ENCODE measurements around the gene ARHGEF40.

The ARHGEF40 gene

GRCh38 chr14:21060614-21061346 lies 9.3 kb upstream of the ARHGEF40 start:
- DNase-seq = no peak

GRCh38 chr14:21061347-21061668 lies 8.8 kb upstream of the ARHGEF40 start:
- no peak for DNase-seq

- DNase-seq = no peak
These were observed 6.6 kb upstream of the ARHGEF40 start for GRCh38 chr14:21063479-21063878.

- DNase-seq = no peak
These were observed 3.1 kb upstream of the ARHGEF40 start for GRCh38 chr14:21066882-21067502.

DNA sequence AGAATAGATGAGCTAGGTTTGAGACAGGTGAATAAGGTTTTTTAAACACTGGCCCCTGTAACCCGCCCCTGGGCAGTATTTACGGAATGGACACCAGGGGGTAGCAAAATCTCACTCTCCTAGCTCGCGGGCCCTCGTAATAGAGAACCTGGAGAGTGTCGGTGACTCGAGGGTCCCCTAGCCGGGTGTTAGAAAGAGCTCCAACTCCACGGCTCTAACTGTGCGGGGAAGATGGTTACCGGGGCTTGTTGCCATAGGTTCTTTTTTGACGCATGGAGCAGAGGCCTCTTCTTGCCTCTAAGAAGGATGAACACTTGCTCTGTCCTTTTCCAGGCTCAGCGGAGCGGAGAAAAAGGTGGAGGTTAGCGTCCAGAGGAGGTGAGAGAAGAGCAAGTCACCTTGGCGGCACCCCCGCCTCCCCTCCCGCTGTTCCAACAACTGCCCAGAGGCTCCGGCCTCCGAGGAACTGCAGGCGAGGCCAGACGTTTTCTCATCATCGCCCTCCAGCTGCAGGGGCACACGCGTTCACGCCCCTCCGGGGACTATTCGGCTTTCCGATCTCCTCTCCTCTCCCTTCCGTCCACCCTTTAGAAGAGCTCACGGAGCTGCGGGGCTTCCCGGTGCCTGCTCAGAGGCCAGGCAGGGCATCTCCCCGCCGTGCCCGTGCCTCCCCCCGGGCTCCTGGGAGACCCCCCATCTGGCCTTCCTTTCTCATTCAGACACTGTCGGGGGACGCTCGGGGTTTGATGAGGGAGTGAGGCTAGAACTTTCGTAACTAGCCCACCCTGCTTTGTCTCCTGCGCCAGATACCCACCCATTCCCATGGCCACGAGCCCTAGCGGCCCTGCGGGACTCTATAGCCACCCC lies 1.4 kb upstream of the ARHGEF40 start:
- DNase-seq = no peak

GRCh38 chr14:21069388-21070082 lies 569 bp upstream of the ARHGEF40 start:
- no peak for DNase-seq

DNA sequence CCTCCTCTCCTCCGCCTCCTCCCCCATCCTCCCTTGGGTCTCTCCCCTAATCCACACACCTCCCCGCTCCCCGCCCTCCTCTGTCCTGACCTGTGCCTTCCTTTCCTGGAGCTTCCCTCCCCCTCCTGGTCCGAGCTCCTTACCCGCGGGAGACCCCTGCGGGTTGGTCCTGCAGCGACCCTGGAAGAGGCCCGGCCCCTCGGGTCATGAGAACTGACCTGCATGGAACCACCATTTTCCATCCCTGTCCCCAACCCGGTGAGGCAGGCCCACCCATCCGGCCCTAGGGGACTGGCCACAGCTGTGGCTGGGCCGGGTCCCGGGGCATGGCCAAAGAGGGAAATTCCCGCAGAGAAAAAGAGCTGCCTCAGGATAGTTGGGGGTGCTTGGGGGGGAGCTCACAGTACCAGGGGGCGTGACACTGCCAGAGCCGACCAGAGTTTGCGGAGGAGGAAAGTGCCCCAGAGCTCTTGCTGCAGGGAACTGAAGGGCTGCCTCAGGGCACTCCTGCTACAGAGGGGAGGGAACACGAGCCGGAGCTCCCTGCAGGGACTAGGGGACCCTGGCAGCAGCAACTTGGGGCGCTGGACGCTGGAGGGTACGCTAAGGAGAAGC lies 613 bp downstream of the ARHGEF40 start:
- DNase-seq = no peak

GRCh38 chr14:21071225-21072030 lies 1.3 kb downstream of the ARHGEF40 start:
- DNase-seq = no peak

DNA sequence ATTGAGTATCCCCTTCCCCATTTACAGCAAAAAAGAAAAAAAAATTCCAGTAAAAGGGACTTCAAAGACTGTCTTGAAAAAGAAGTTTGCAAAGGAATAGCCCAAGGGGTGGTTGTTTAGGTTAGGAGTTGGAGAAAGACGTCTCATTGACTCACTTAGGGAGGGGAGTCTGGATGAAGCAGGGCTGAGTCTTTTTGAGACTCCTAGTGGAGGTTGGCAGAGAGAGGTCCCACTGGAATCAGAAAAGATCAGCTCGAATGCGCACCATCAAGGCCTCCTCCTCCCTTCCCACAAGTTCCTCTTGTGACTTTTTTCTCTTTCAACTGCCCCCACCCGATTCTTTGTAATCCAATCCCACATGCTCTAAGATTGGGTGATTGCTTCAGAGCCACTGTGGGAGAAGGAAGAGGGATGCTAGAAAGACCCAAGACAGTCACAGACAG lies 1.9 kb downstream of the ARHGEF40 start:
- no peak for DNase-seq

DNA sequence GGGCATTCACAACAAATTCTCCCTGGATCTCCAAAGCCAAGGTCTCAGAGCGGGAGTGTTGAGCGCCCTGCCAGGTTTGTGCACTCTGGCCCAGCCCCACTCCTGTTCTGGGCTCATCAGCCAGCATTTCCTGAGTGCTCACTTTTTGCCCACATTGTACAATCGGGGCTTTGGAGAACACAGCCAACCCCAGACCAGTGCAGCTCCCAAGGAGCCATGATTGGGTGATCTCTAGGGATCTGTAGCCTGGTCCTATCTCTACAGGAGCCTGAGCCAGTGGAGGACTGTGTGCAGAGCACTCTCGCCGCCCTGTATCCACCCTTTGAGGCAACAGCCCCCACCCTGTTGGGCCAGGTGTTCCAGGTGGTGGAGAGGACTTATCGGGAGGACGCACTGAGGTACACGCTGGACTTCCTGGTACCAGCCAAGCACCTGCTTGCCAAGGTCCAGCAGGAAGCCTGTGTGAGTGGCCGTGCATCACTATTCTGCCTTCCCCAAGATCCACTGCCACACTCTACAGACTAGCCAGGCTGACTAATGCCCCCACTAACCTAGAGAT lies 2.8 kb downstream of the ARHGEF40 start:
- no peak for DNase-seq

- no peak for DNase-seq
These were observed 3.8 kb downstream of the ARHGEF40 start for GRCh38 chr14:21073921-21074320.

- no peak for DNase-seq
These were observed 4.5 kb downstream of the ARHGEF40 start for GRCh38 chr14:21074398-21075272.

DNA sequence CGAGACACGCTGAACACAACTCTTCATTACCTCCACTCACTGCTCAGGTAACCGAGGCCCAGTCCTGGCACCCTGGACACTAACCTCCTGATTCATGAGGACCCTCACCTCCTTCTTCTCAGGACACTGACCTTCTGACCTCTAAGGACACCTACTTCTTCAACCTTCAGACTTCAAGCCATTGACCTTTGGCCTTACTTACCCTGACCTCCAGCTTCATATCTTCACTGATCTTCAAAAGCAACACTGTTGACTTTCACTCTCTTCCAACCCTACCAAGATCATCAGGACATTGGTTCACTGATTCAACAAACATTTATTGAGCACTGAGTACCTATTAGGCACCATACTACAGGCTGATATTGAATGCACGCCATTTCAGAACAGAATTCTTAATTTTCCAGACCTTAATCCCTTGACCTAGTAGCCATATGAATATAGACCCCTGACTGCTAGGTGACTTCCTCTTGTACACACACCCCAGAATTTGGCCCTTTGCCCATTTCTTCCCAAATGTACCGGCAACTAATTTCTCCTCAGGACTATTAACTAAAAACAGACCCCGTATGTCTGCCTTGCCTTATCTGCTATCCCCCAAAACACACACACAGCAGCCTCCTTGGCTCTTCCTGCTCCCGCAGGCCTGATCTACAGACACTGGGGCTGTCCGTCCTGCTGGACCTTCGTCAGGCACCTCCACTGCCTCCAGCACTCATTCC lies 5.8 kb downstream of the ARHGEF40 start:
- no peak for DNase-seq

GRCh38 chr14:21077672-21078071 lies 7.6 kb downstream of the ARHGEF40 start:
- DNase-seq = no peak

GRCh38 chr14:21078287-21078686 lies 8.2 kb downstream of the ARHGEF40 start:
- DNase-seq = no peak

DNA sequence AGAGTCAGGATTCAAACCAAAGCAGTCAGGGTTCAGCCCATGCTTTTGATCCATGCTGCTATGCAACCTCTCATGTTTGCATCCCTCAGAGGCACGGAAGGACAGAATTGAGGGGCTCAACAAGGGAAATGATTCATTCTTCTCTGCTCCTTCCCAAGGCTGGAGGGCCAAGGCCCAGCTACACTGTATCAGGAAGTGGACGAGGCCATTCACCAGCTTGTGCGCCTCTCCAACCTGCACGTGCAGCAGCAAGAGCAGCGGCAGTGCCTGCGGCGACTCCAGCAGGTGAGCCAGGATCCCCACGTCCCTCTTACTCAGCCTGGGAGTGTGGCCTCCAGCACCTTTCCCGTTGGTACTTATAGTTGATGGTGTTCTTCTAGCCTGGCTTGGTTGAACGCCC lies 8.6 kb downstream of the ARHGEF40 start:
- no peak for DNase-seq

GRCh38 chr14:21081521-21082142 lies 11.5 kb downstream of the ARHGEF40 start:
- DNase-seq = no peak

- DNase-seq = no peak
These were observed 13.6 kb downstream of the ARHGEF40 start for GRCh38 chr14:21083565-21084325.

GRCh38 chr14:21084396-21084795 lies 14.3 kb downstream of the ARHGEF40 start:
- DNase-seq = no peak
